ENCODE measurements around the gene CD209.

The CD209 gene

DNA sequence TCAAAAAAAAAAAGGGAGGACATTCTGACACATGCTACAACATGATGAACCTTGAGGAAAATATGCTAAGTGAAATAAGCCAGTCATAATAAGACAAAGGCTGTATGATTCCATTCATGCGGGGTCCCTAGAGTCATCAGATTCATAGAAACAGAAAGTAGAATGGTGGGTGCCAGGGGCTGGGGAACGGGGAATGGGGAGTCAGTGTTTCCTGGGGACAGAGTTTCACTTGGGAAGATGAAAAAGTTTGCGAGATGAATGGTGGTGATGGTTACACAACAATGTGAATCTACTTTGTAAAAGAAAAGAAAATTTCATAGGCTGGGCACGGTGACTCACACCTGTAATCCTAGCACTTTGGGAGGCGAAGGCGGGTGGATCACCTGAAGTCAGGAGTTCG lies 9.3 kb downstream of the CD209 start:
- Histone ChIP-seq H3K36me3 (ENCODE audit: control insufficient read depth, insufficient read depth, low read length) (no peaks in the 10 kb centered on the region), H3K4me1 (ENCODE audit: control insufficient read depth, insufficient read depth, low read length) (no peaks in the 10 kb centered on the region), H3K27me3 (ENCODE audit: control insufficient read depth, insufficient read depth, low read length) (peaks cover 76% of the 10 kb centered on the region), H3K4me3 (ENCODE audit: low read depth, low read length) (no peak overlapping the region), H3K9ac (ENCODE audit: low read length) (no peak overlapping the region), H3K9me3 (ENCODE audit: control insufficient read depth, insufficient read depth, low read depth, low read length) (no peaks in the 10 kb centered on the region), H3K27ac (ENCODE audit: low read depth, low read length) (no peak overlapping the region)

DNA sequence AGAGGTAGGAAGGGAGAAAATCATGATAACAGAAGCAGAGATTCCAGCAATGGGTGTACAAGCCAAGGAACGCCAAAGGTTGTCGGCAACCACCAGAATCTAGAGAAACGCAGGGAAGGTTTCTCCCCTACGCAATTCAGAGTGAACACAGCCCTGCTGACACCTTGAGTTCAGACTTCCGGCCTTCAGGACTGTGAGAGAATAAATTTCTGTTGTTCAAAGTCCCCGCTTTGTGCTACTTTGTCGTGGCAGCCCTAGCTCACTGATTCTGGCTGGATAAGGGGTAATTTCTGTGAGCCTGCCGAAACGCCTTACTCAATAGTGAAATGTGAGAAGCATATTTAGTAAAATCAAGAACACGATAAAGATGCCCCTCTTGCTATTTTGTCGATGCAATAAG lies 10.1 kb downstream of the CD209 start:
- Histone ChIP-seq H3K9me3 (ENCODE audit: control insufficient read depth, insufficient read depth, low read depth, low read length) (no peaks in the 10 kb centered on the region), H3K27me3 (ENCODE audit: control insufficient read depth, insufficient read depth, low read length) (peaks cover 76% of the 10 kb centered on the region), H3K27ac (ENCODE audit: low read depth, low read length) (no peak overlapping the region), H3K36me3 (ENCODE audit: control insufficient read depth, insufficient read depth, low read length) (no peaks in the 10 kb centered on the region), H3K9ac (ENCODE audit: low read length) (no peak overlapping the region), H3K4me1 (ENCODE audit: control insufficient read depth, insufficient read depth, low read length) (no peaks in the 10 kb centered on the region), H3K4me3 (ENCODE audit: low read depth, low read length) (no peak overlapping the region)

DNA sequence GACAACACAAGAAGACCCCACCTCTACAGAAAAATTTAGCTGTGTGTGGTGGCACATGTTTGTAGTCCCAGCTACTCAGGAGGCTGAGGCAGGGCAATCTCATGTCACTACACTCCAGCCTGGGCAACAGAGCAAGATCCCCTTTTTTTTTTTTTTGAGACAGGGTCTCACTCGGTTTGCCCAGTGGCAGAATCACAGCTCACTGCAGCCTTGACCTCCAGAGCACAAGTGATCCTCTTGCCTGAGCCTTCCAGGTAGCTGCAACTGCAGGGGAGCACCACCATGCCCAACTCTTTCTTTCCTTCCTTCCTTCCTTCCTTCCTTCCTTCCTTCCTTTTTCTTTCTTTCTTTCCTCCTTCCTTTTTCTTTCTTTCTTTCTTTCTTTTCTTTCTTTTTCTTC lies 11.2 kb downstream of the CD209 start:
- H3K4me3 ChIP-seq (ENCODE audit: low read depth, low read length), result no peak overlapping the region
- H3K9me3 ChIP-seq (ENCODE audit: control insufficient read depth, insufficient read depth, low read depth, low read length), result no peaks in the 10 kb centered on the region
- H3K9ac ChIP-seq (ENCODE audit: low read length), result no peak overlapping the region
- H3K27me3 ChIP-seq (ENCODE audit: control insufficient read depth, insufficient read depth, low read length), result peaks cover 83% of the 10 kb centered on the region
- no peaks in the 10 kb centered on the region for H3K36me3 ChIP-seq (ENCODE audit: control insufficient read depth, insufficient read depth, low read length)
- H3K27ac ChIP-seq (ENCODE audit: low read depth, low read length), result no peak overlapping the region
- H3K4me1 ChIP-seq (ENCODE audit: control insufficient read depth, insufficient read depth, low read length), result no peaks in the 10 kb centered on the region

DNA sequence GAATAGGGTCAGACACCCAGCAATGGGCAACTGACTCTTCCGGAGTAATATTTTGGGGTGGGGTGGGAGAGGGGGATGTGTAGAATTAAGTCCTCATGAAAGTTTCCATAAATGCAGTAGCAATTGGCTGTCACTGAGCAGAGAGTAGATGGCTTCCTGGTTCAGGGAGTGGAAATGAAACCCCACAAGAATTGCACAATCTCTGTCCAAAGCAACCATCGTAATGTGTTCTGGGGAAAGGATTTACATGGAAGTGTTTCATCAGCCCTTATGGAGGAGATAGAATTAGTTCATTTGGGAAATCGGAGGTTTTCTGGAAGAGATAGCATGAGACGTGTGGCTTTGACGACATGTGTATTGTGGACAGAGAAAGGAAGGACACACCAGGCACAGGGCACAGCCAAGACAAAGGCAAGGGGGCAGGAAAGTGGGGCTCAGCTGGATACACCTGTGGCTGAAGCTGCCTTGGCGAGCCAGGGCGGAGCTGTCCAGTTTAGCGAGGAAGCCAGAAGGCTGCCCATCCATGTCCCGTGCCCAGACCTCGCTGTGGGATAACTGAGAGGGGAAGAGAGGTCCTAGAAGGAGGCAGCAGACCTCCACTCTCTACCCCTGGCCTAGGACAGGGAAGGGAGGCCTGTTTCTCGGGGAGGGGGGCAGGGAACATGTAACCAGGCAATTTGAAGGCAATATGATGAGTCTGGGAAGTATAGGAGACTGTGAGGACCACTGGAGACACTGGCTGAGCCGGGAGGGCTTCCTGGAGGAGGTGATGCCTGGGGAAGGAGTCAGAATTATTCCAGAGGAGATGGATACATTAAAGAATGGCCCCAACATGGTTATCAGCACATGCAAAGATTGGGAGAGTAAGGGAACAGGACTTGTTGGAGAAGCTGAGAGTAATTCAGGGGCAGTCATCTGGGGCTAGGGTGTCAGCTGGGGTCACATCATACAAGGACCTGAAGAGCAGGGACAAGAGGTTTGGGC lies 12.8 kb downstream of the CD209 start:
- no peaks in the 10 kb centered on the region for H3K36me3 ChIP-seq (ENCODE audit: control insufficient read depth, insufficient read depth, low read length)
- H3K4me3 ChIP-seq (ENCODE audit: low read depth, low read length), result no peak overlapping the region
- peaks cover 2% of the 10 kb centered on the region; the same call in 1 of the 2 replicates for H3K4me1 ChIP-seq (ENCODE audit: control insufficient read depth, insufficient read depth, low read length)
- no peaks in the 10 kb centered on the region for H3K9me3 ChIP-seq (ENCODE audit: control insufficient read depth, insufficient read depth, low read depth, low read length)
- H3K27me3 ChIP-seq (ENCODE audit: control insufficient read depth, insufficient read depth, low read length), result peaks cover 84% of the 10 kb centered on the region
- no peak overlapping the region for H3K27ac ChIP-seq (ENCODE audit: low read depth, low read length)
- H3K9ac ChIP-seq (ENCODE audit: low read length), result no peak overlapping the region

DNA sequence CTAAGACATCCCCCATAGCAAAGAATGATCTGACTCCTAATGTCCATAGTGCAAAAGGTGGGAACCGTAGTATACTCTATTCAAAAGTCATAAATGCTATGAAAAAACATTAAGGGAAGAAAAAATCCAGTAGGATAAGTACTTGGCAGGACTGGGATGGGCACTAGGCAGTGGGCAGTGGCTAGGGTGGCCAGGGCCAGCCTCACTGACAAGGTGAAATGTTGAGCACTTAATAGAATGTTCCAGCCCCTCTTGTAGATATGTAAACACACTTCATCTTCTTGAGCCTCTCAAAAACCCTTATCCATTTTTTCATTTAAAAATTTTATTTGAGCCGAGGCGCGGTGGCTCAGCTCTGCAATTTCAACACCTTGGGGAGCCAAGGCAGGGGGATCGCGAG lies 14.0 kb downstream of the CD209 start:
- Histone ChIP-seq H3K9ac (ENCODE audit: low read length) (no peak overlapping the region), H3K9me3 (ENCODE audit: control insufficient read depth, insufficient read depth, low read depth, low read length) (no peaks in the 10 kb centered on the region), H3K36me3 (ENCODE audit: control insufficient read depth, insufficient read depth, low read length) (no peaks in the 10 kb centered on the region), H3K4me3 (ENCODE audit: low read depth, low read length) (no peak overlapping the region), H3K27me3 (ENCODE audit: control insufficient read depth, insufficient read depth, low read length) (peaks cover 86% of the 10 kb centered on the region), H3K27ac (ENCODE audit: low read depth, low read length) (no peak overlapping the region), H3K4me1 (ENCODE audit: control insufficient read depth, insufficient read depth, low read length) (peaks cover 9% of the 10 kb centered on the region; the same call in 1 of the 2 replicates)

DNA sequence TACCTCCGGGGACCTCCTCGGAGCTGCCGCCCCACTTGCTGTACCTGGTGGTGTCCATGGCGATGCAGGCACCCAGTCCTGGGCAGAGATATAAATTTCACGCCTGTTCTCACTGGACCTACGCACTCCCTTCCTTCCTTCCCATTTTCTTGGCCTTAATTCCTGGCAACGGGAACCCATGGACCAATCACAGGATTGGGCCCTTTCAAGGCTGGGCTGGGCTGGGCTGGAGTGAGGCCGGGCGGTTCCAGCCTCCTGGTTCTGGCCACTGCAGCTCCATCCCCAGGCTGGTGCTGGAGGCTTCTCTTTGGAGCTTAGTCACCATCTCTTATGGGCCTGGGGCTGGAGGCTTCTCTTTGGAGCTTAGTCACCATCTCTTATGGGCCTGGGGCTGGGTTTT lies 15.3 kb downstream of the CD209 start, which contains the start of gene CLEC4G:
CLEC4G (minus strand) TSS at position 66 of the 400 bp plus-strand sequence; CDS start at position 58, 8 bp downstream.
- no peaks in the 10 kb centered on the region for H3K9me3 ChIP-seq (ENCODE audit: control insufficient read depth, insufficient read depth, low read depth, low read length)
- peaks cover 92% of the 10 kb centered on the region for H3K27me3 ChIP-seq (ENCODE audit: control insufficient read depth, insufficient read depth, low read length)
- H3K4me3 ChIP-seq (ENCODE audit: low read depth, low read length), result no peak within 1 kb of the TSS
- H3K27ac ChIP-seq (ENCODE audit: low read depth, low read length), result no peak within 1 kb of the TSS
- peaks cover 9% of the 10 kb centered on the region; the same call in 1 of the 2 replicates for H3K4me1 ChIP-seq (ENCODE audit: control insufficient read depth, insufficient read depth, low read length)
- no peak within 1 kb of the TSS for H3K9ac ChIP-seq (ENCODE audit: low read length)
- H3K36me3 ChIP-seq (ENCODE audit: control insufficient read depth, insufficient read depth, low read length), result no peaks in the 10 kb centered on the region

DNA sequence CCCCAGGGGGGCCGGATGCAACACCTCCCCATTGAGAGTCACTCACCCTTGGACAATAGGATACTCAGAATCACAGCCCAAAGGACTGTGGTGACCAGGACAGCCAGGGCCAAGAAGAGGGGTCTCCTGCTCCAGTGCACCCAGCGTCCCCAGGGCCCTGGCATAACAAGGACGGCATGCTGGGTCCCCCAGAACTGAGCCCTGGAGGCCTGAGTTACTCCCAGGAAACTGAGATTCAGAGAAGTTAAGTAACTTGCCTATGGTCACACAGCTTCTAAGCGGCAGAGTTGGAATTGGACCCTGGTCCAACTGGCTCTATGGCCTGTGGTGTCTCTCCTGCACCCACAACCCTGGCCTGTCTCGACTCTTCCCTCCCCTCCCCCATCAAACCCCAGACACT lies 15.7 kb downstream of the CD209 start:
- Histone ChIP-seq H3K27me3 (ENCODE audit: control insufficient read depth, insufficient read depth, low read length) (peaks cover 92% of the 10 kb centered on the region), H3K9ac (ENCODE audit: low read length) (no peak overlapping the region), H3K36me3 (ENCODE audit: control insufficient read depth, insufficient read depth, low read length) (no peaks in the 10 kb centered on the region), H3K9me3 (ENCODE audit: control insufficient read depth, insufficient read depth, low read depth, low read length) (no peaks in the 10 kb centered on the region), H3K4me1 (ENCODE audit: control insufficient read depth, insufficient read depth, low read length) (peaks cover 9% of the 10 kb centered on the region; the same call in 1 of the 2 replicates), H3K27ac (ENCODE audit: low read depth, low read length) (no peak overlapping the region), H3K4me3 (ENCODE audit: low read depth, low read length) (no peak overlapping the region)

DNA sequence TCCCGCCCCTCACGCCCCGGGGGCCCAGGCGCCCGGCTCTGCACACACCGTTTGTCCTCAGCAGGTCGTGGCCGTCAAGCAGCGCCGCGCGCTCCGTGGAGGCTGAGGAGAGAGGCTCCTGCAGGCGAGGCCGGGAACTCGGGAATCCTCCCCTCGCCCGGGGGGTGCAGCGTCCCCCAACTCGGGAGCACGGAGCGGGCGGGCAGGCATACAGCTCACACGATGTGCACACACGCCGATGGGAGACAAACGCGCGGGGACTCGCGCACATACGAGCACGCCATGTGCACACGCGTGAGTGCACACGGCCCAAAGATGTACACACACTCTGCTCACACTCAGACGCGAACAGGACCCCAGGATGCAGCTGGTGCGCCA lies 16.1 kb downstream of the CD209 start:
- Histone ChIP-seq H3K27me3 (ENCODE audit: control insufficient read depth, insufficient read depth, low read length) (peaks cover 96% of the 10 kb centered on the region), H3K27ac (ENCODE audit: low read depth, low read length) (no peak overlapping the region), H3K4me3 (ENCODE audit: low read depth, low read length) (no peak overlapping the region), H3K36me3 (ENCODE audit: control insufficient read depth, insufficient read depth, low read length) (no peaks in the 10 kb centered on the region), H3K9ac (ENCODE audit: low read length) (no peak overlapping the region), H3K4me1 (ENCODE audit: control insufficient read depth, insufficient read depth, low read length) (peaks cover 9% of the 10 kb centered on the region; the same call in 1 of the 2 replicates), H3K9me3 (ENCODE audit: control insufficient read depth, insufficient read depth, low read depth, low read length) (no peaks in the 10 kb centered on the region)

DNA sequence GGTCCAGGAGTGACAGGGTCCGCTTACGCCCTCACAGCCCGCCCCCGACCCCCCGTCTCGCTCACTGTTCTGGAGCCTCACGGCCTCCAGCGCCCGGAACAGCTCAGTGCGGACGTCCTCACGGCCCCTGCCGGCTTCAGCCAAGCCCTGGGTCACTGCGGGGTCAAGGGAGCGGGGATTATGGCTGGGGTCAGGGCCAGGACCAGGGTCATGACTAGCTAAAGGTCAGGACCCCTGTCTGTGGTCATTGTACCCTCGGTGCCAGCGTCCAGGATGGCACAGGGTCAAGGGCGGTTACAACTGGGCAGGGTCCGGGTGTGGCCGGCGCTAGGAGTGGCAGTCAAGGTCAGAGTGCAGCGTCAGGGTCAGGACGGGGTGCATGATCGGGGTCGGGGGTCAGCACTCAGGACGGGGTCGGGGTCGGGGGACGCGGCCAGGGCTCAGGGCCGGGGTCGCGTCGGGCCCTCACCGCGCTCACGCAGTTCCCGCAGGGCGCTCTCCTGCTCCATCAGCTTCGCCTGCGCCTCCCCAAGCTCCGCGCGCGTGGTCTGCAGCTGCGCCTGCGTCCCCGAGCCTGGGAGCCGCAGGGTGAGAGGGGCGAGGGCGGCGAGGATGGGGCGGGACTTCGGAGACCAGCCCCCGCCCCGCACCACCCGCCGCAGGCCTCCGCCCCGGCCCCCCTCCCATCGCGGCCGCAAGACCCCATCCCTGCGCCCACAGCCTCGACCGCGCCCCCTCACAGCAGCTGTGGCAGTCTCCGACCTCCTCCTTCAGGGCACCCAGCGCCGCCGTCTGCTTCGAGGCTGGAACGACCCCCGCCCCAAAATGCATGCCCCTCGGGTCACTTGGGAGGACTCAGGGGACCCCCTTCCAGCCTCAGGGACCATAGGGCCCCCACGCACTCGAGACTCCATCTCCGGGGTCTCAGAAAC lies 16.8 kb downstream of the CD209 start:
- peaks cover 9% of the 10 kb centered on the region; the same call in 1 of the 2 replicates for H3K4me1 ChIP-seq (ENCODE audit: control insufficient read depth, insufficient read depth, low read length)
- H3K4me3 ChIP-seq (ENCODE audit: low read depth, low read length), result peak overlapping the region; percentile 58
- no peak overlapping the region for H3K9ac ChIP-seq (ENCODE audit: low read length)
- H3K9me3 ChIP-seq (ENCODE audit: control insufficient read depth, insufficient read depth, low read depth, low read length), result no peaks in the 10 kb centered on the region
- H3K27me3 ChIP-seq (ENCODE audit: control insufficient read depth, insufficient read depth, low read length), result peaks cover 95% of the 10 kb centered on the region
- H3K27ac ChIP-seq (ENCODE audit: low read depth, low read length), result no peak overlapping the region
- H3K36me3 ChIP-seq (ENCODE audit: control insufficient read depth, insufficient read depth, low read length), result no peaks in the 10 kb centered on the region

DNA sequence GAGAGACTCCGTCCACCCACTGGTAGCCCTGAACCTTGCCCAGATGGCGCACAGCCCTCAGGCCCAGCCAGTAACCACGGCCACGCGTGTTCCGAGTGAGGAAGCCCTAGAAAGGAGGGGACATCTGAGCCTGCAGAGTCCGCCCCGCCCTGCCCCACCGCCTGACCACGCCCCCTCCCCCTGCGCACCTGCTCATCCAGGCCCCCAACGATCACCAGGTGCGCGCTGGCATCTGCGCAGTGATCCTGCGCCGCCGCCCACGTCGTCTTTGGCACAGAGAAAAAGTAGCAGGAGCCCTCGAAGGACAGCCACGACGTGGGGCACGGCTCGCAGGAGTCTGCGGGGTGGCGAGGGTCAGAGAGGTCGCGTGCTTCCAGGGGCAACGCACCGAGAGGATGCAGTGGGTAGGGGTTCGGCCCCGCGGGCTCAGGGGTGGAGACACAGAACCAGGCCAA lies 17.5 kb downstream of the CD209 start:
- peak overlapping the region; percentile 58 for H3K4me3 ChIP-seq (ENCODE audit: low read depth, low read length)
- no peak overlapping the region for H3K27ac ChIP-seq (ENCODE audit: low read depth, low read length)
- no peak overlapping the region for H3K9ac ChIP-seq (ENCODE audit: low read length)
- H3K9me3 ChIP-seq (ENCODE audit: control insufficient read depth, insufficient read depth, low read depth, low read length), result no peaks in the 10 kb centered on the region
- peaks cover 92% of the 10 kb centered on the region for H3K27me3 ChIP-seq (ENCODE audit: control insufficient read depth, insufficient read depth, low read length)
- H3K4me1 ChIP-seq (ENCODE audit: control insufficient read depth, insufficient read depth, low read length), result peaks cover 9% of the 10 kb centered on the region; the same call in 1 of the 2 replicates
- no peaks in the 10 kb centered on the region for H3K36me3 ChIP-seq (ENCODE audit: control insufficient read depth, insufficient read depth, low read length)
